Natural killer cell (primary cell): ENCODE results near the gene DHTKD1. TPM values are rescaled to one million over a fixed set of nuclear protein-coding genes. Genes with fewer than 3 reads are reported as not detected.

Experiments
- ATAC-seq, 3 donors: fragments of 150-1000 bp in 2 of 3; fragments of 200-7000 bp in 1 of 3; cut with Tn5 transposase; 1 replicate in 1 of 3; 2 replicates in 2 of 3; pipeline ENCODE4 v1.10.0; 2021; ENCODE audit warnings: mild to moderate bottlenecking in 2 of 3, moderate library complexity in 2 of 3
- DNase-seq, 2 donors: peaks; one replicate each; pipeline versions ENCODE4 v3.0.0 to v3.0.0-alpha.2; 2013 to 2021; ENCODE audit warnings: mixed read lengths in 1 of 2
- H3K27ac ChIP-seq: one replicate; pipeline ENCODE4 v1.5.1; 2013; ENCODE audit warnings: mild to moderate bottlenecking, low read length
- H3K27me3 ChIP-seq: one replicate; pipeline ENCODE4 v1.6.1; 2013; ENCODE audit warnings: low read length; ENCODE audit not compliant: control insufficient read depth, insufficient read depth
- H3K36me3 ChIP-seq: one replicate; pipeline ENCODE4 v1.6.1; 2013; ENCODE audit warnings: low read length; ENCODE audit not compliant: control insufficient read depth, insufficient read depth
- H3K4me1 ChIP-seq: one replicate; pipeline ENCODE4 v1.6.1; 2013; ENCODE audit warnings: low read length; ENCODE audit not compliant: control insufficient read depth, insufficient read depth
- H3K4me3 ChIP-seq: one replicate; pipeline ENCODE4 v1.5.1; 2013; ENCODE audit warnings: low read length
- H3K9me3 ChIP-seq: one replicate; pipeline ENCODE4 v1.6.1; 2013; ENCODE audit warnings: low read length; ENCODE audit not compliant: control insufficient read depth, insufficient read depth
- H3K27ac Mint-ChIP-seq, 2 donors: one replicate each; pipeline ENCODE4 v1.8.0; 2022; ENCODE audit warnings: mild to moderate bottlenecking in 2 of 2, mixed read lengths in 2 of 2, moderate library complexity in 1 of 2
- H3K27me3 Mint-ChIP-seq, 2 donors: one replicate each; pipeline ENCODE4 v1.8.0; 2022; ENCODE audit warnings: low read depth in 2 of 2, mixed read lengths in 2 of 2
- H3K36me3 Mint-ChIP-seq: one replicate; pipeline ENCODE4 v1.8.0; 2022; ENCODE audit warnings: mixed read lengths
- H3K4me1 Mint-ChIP-seq, 2 donors: one replicate each; pipeline ENCODE4 v1.8.0; 2022; ENCODE audit warnings: mixed read lengths in 2 of 2
- H3K4me3 Mint-ChIP-seq: one replicate; pipeline ENCODE4 v1.8.0; 2022; ENCODE audit warnings: mild to moderate bottlenecking, moderate library complexity, mixed read lengths
- H3K9me3 Mint-ChIP-seq, 2 donors: one replicate each; pipeline ENCODE4 v1.8.0; 2022; ENCODE audit warnings: mixed read lengths in 2 of 2
- CTCF ChIP-seq: fragments of 200-600 bp; IDR thresholded peaks from one replicate; pipeline ENCODE4 v1.8.0; 2022; ENCODE audit warnings: antibody characterized with exemption
- WGBS: methylation state at CpG from one replicate; pipeline ENCODE4 v1.1.7; 2013; ENCODE audit warnings: missing lambda C conversion rate; ENCODE audit not compliant: insufficient coverage; 5-methylcytosine and 5-hydroxymethylcytosine counted together
- intact Hi-C: fragments of 100-400 bp; cut with micrococcal nuclease; formaldehyde crosslinking; loops from one replicate; pipeline ENCODE4 v1.14.2; 2022
- total RNA-seq, 4 donors: library from RNA; stranded (reverse); fragments of 120-200 nt in 1 of 4; gene quantifications; one replicate each; pipeline versions ENCODE4 v1.2.3 to v1.2.4, GENCODE V29; 2013 to 2022

Gene DHTKD1
- total RNA-seq, 3 donors from 2014 or later (not counting 1 experiment from before 2014, with no cell fraction given) = 14.4 to 17.3 (median 14.8) TPM

GRCh38 chr10:12050528-12050927, 18.2 kb upstream of the DHTKD1 start:
- H3K27me3 Mint-ChIP-seq = no peaks in the 10 kb centered on the region
- H3K36me3 Mint-ChIP-seq = no peaks in the 10 kb centered on the region
- Histone ChIP-seq H3K27ac (no peak overlapping the region), H3K4me1 (peaks cover 14% of the 10 kb centered on the region), H3K4me3 (no peak overlapping the region), H3K27me3 (no peaks in the 10 kb centered on the region), H3K9me3 (no peaks in the 10 kb centered on the region), H3K36me3 (no peaks in the 10 kb centered on the region)
- ATAC-seq (no peak), DNase-seq (no peak)
- no peak for TF ChIP-seq CTCF
- H3K4me3 Mint-ChIP-seq = no peak overlapping the region
- H3K9me3 Mint-ChIP-seq = no peaks in the 10 kb centered on the region
- H3K27ac Mint-ChIP-seq = no peak overlapping the region
- no peaks in the 10 kb centered on the region for H3K4me1 Mint-ChIP-seq
- intact Hi-C loops = no loop called here

- intact Hi-C loops = no loop called here
- DNase-seq = no peak
- H3K27ac Mint-ChIP-seq = no peak overlapping the region
- H3K36me3 Mint-ChIP-seq = no peaks in the 10 kb centered on the region
- no peak overlapping the region for H3K4me3 Mint-ChIP-seq
- H3K4me1 ChIP-seq = peaks cover 14% of the 10 kb centered on the region
- no peak overlapping the region for H3K4me3 ChIP-seq
- no peaks in the 10 kb centered on the region for H3K9me3 ChIP-seq
- no peaks in the 10 kb centered on the region for H3K4me1 Mint-ChIP-seq
- ATAC-seq = no peak
- H3K9me3 Mint-ChIP-seq = no peaks in the 10 kb centered on the region
- WGBS = 21% methylated on average over 4 of the region's 4 CpGs
- H3K27me3 ChIP-seq = no peaks in the 10 kb centered on the region
- no peak overlapping the region for H3K27ac ChIP-seq
- H3K27me3 Mint-ChIP-seq = no peaks in the 10 kb centered on the region
- TF ChIP-seq CTCF = no peak
- H3K36me3 ChIP-seq = no peaks in the 10 kb centered on the region
Observed at GRCh38 chr10:12051241-12051640, 17.5 kb upstream of the DHTKD1 start.

GRCh38 chr10:12055732-12056131, 13.0 kb upstream of the DHTKD1 start:
- Histone ChIP-seq H3K27me3 (no peaks in the 10 kb centered on the region), H3K4me3 (no peak overlapping the region), H3K36me3 (no peaks in the 10 kb centered on the region), H3K9me3 (no peaks in the 10 kb centered on the region), H3K27ac (no peak overlapping the region), H3K4me1 (peaks cover 14% of the 10 kb centered on the region)
- Mint-ChIP-seq H3K4me1 (no peaks in the 10 kb centered on the region), H3K36me3 (no peaks in the 10 kb centered on the region), H3K27ac (no peak overlapping the region), H3K27me3 (no peaks in the 10 kb centered on the region), H3K4me3 (no peak overlapping the region), H3K9me3 (no peaks in the 10 kb centered on the region)
- no peak for DNase-seq
- WGBS = 91% methylated on average over 5 of the region's 5 CpGs
- no peak for ATAC-seq
- no peak for TF ChIP-seq CTCF
- intact Hi-C loops = no loop called here

- H3K27ac ChIP-seq = no peak overlapping the region
- Mint-ChIP-seq H3K4me3 (no peak overlapping the region), H3K36me3 (no peaks in the 10 kb centered on the region), H3K27me3 (no peaks in the 10 kb centered on the region), H3K27ac (no peak overlapping the region), H3K9me3 (no peaks in the 10 kb centered on the region), H3K4me1 (no peaks in the 10 kb centered on the region)
- H3K4me1 ChIP-seq = peaks cover 11% of the 10 kb centered on the region
- no peak overlapping the region for H3K4me3 ChIP-seq
- ATAC-seq (no peak), DNase-seq (no peak)
- no peaks in the 10 kb centered on the region for H3K9me3 ChIP-seq
- no peaks in the 10 kb centered on the region for H3K27me3 ChIP-seq
- intact Hi-C loops = no loop called here
- WGBS = 75% methylated on average over 4 of the region's 4 CpGs
- no peaks in the 10 kb centered on the region for H3K36me3 ChIP-seq
- no peak for TF ChIP-seq CTCF
Observed at GRCh38 chr10:12056748-12057147, 12.0 kb upstream of the DHTKD1 start.
